Mucosa of descending colon (tissue), 3 donors: ENCODE measurements around the gene PDGFRB. TPM values are rescaled to one million over a fixed set of nuclear protein-coding genes. Genes with fewer than 3 reads are reported as not detected.

Experiments used
- ATAC-seq: fragments of 200-7000 bp; cut with Tn5 transposase; one replicate; pipeline ENCODE4 v1.9.1; 2020; ENCODE audit warnings: mild to moderate bottlenecking, moderate library complexity
- DNase-seq, 3 donors: peaks; one replicate each; pipeline ENCODE4 v3.0.0-alpha.2; 2020
- H3K36me3 ChIP-seq: fragments of 200-600 bp; one replicate; pipeline ENCODE4 v1.8.0; 2021; ENCODE audit warnings: low read depth, mild to moderate bottlenecking
- H3K4me1 ChIP-seq: fragments of 200-600 bp; one replicate; pipeline ENCODE4 v1.8.0; 2021; ENCODE audit warnings: low read depth, mild to moderate bottlenecking
- H3K4me3 ChIP-seq: fragments of 200-600 bp; one replicate; pipeline ENCODE4 v1.8.0; 2021; ENCODE audit warnings: mild to moderate bottlenecking
- H3K9me3 ChIP-seq: fragments of 200-600 bp; one replicate; pipeline ENCODE4 v1.8.0; 2021; ENCODE audit warnings: mild to moderate bottlenecking
- intact Hi-C, 2 donors: fragments of 100-400 bp; cut with DNase I in 1 of 2; cut with micrococcal nuclease in 1 of 2; formaldehyde crosslinking; loops; one replicate each; pipeline versions ENCODE4 v1.11.0 to v1.11.1; 2022; cut with DNase I, micrococcal nuclease
- total RNA-seq, 3 donors: library from RNA; stranded (reverse); fragmentation: NEBNext Ultra II Directional in 2 of 3; extraction: Animal tissue kit (Norgen Biotek cat#: 25700) in 2 of 3; gene quantifications; one replicate each; pipeline versions ENCODE4 v1.2.1 to v1.2.4, GENCODE V29; 2021 to 2023
- TF ChIP-seq, protein P1 (sequence below): fragments of 200-600 bp; IDR thresholded peaks from one replicate; pipeline ENCODE4 v1.8.0; 2022; ENCODE audit warnings: antibody characterized with exemption, mild to moderate bottlenecking
- donor health status: DM: no; HTN: no; CAD: no; lungs with moderate emphysema.
- donor health status: DM: no; HTN: no; CAD: no.
- donor health status: DM: no; HTN: yes; CAD: no.

Gene PDGFRB
- total RNA-seq, 3 donors from 2014 or later, result 13.9 to 61.5 (median 27.1) TPM

DNA sequence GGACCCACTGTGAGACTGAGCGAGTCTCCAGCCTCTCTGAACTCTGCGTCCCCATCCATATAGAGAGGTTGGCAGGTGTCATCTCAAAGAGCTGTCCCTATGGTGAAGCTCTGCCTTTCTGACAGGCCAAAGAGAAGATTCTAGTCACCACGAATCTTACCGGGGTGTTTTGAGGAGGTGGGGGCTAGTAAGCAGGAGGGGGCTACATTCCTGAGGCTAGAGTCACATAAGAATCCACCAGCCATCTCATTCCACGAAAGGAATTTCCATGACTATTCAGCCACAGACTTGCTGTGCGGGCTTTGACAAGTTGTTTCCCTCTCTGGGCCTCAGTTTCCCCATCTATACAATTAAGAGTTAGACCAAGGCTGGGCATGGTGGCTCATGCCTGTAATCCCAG lies 16.3 kb downstream of the PDGFRB start:
- Histone ChIP-seq H3K36me3 (no peaks in the 10 kb centered on the region), H3K9me3 (no peaks in the 10 kb centered on the region), H3K4me3 (no peak overlapping the region), H3K4me1 (peaks cover 5% of the 10 kb centered on the region)
- ATAC-seq, result no peak
- intact Hi-C loops, result no loop called here
- TF ChIP-seq, protein P1, sequence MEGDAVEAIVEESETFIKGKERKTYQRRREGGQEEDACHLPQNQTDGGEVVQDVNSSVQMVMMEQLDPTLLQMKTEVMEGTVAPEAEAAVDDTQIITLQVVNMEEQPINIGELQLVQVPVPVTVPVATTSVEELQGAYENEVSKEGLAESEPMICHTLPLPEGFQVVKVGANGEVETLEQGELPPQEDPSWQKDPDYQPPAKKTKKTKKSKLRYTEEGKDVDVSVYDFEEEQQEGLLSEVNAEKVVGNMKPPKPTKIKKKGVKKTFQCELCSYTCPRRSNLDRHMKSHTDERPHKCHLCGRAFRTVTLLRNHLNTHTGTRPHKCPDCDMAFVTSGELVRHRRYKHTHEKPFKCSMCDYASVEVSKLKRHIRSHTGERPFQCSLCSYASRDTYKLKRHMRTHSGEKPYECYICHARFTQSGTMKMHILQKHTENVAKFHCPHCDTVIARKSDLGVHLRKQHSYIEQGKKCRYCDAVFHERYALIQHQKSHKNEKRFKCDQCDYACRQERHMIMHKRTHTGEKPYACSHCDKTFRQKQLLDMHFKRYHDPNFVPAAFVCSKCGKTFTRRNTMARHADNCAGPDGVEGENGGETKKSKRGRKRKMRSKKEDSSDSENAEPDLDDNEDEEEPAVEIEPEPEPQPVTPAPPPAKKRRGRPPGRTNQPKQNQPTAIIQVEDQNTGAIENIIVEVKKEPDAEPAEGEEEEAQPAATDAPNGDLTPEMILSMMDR, result no peak
- no peak for DNase-seq

DNA sequence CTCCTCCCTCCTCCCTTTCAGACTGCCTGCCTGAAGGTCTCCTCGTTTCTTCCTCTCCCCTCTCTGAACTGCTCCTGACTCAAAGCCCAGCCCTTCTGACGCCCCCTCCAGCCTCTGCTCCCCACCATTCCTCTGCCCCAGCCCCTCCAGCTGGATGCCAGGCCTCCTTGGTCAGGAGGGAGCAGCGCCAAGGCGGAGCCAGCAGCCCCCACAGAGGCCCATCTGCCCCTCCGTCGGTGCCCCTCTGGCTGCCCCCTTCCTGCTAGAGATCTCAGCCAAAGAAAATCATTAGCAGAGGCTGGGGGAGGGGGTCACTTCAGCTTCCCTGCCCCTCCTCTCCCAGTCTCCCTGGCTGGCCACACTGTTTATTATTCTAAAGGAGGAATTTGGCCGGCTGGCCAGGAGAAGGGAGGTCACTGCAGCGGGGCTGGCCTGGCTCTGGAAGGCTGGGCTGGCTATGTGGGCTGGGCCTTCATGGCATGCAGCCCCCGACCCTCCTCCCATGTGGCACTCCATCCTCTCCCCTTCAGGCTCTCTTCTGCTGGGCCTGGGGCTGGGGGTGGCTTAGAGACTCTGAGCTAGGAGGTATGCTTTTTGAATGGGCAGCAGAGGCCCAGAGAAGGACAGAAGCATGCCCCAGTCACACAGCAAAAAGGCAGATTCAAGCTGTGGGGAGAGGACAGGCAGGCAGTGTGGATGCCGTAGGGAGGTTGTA lies 16.9 kb downstream of the PDGFRB start:
- peak; percentile 27 for ATAC-seq
- Histone ChIP-seq H3K4me1 (peaks cover 3% of the 10 kb centered on the region), H3K36me3 (no peaks in the 10 kb centered on the region), H3K9me3 (no peaks in the 10 kb centered on the region), H3K4me3 (no peak overlapping the region)
- TF ChIP-seq, protein P1, result no peak
- intact Hi-C loops, result no loop called here
- peak in 1 of 3 donors; percentile 47 for DNase-seq

DNA sequence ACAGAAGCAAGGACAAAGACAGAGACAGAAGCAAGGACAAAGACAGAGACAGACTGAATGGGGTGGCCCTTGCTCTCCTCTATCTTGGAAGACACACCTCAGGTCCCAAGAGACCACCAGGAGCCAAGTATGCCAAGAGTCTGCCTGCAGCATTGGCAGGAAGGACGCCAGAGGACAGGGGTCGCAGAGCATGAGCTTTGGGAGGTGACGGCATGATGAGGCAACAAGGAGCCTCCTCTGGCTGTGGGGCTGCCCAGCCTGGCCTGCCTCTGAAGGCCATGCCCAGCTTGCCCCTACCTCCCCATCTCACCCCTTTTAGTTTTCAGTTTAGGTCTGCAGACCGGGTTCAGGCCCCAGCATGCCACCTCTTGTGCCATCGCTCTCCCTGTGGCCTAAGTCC lies 17.6 kb downstream of the PDGFRB start:
- TF ChIP-seq, protein P1, result no peak
- H3K4me3 ChIP-seq, result no peak overlapping the region
- ATAC-seq (no peak), DNase-seq (no peak)
- no peaks in the 10 kb centered on the region for H3K36me3 ChIP-seq
- intact Hi-C loops, result no loop called here
- no peaks in the 10 kb centered on the region for H3K9me3 ChIP-seq
- peaks cover 3% of the 10 kb centered on the region for H3K4me1 ChIP-seq

DNA sequence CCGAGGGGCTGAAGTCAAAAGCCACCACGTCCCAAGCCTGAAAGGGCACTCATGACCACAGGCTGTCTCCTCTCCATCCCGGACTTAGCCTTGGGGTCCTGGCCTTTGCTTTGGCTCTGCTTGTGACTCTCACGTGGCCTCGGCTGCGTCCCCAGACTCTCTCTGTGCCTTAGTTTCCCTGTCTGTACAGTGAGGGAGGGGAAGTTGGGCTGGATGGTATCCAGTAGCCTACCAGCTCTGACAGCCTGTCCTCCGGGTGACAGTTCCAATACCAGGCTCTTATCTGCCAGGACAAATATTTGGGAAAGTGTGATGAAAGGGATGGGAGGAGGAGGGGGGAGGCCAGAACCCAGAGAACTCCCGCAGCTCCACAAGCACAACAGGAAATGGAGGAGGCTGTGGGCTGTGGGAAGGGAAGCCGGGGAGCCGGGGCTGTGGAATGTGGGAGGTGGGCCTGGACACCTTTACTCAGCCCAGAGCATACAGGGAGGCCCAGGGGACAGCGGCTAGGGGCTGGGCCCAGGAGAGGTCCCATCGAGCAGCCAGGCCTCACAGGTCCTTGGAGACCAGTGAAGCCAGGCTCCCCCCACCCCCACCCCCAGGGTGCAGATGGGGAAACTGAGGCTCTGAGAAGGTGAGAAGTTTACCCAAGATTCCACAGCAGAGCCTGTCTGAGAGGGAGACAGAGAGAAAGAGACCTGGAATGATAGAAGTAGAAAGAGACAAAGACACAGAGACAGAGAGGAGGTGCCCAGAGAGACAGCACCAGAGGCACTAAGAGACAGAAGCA lies 18.3 kb downstream of the PDGFRB start:
- no peak for DNase-seq
- intact Hi-C loops, result no loop called here
- no peak for ATAC-seq
- TF ChIP-seq, protein P1, result no peak
- Histone ChIP-seq H3K4me3 (no peak overlapping the region), H3K36me3 (no peaks in the 10 kb centered on the region), H3K9me3 (no peaks in the 10 kb centered on the region), H3K4me1 (peaks cover 6% of the 10 kb centered on the region)

DNA sequence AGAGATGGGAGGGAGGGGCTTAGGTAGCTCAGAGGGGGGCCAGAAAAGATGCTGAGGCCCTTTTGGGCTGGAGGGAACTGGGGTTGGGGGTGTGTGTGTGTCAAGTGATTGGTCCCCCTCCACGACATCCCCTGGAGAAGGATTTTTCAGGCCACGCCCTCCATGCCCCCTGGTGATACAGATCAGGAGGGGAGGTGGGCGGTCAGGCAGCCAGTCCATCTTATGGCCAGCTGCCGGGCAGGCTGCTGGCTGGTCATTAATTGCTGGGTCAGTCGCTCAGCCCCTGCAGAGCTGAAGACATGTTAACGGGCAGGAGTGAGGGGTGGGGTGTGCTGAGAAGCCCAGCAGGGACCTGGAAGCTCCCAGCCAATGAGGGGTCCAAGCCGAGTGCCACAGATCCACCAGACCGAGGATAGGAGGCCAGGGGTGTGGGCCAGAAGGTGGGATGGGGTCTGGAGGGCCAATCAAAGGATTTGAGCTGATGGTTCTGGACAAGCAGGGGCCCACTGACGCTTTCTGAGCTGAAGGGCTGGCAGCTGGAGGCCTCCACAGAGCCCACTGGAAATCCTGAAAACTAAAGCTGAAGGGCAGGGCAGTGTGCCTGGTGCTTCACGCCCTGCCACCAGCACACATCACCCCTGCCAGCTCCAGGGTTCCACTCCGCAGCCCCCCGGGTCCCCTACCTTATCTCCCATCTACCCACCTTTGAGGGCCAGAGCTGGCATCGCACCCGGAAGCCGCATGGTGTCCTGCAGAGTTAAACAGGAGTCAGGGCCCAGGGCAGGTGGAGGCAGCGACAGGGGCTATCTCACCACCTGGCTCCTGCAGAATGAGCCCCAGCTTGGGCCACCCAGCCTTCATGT lies 19.1 kb downstream of the PDGFRB start:
- Histone ChIP-seq H3K4me1 (peaks cover 14% of the 10 kb centered on the region), H3K4me3 (no peak overlapping the region), H3K36me3 (no peaks in the 10 kb centered on the region), H3K9me3 (no peaks in the 10 kb centered on the region)
- intact Hi-C loops, result no loop called here
- no peak for ATAC-seq
- no peak for DNase-seq
- TF ChIP-seq, protein P1, result no peak
